ENCODE results near the gene CCL27. TPM values are rescaled to one million over a fixed set of nuclear protein-coding genes. Genes with fewer than 3 reads are reported as not detected.

CCL27 gene
- total RNA-seq, 1 donor from 2014 or later, result not detected

- TF ChIP-seq CTCF (IDR thresholded peaks at IDR 0.05), result no peak
- no peaks in the 10 kb centered on the region for H3K9me3 ChIP-seq
- no peak for DNase-seq
- intact Hi-C loops (cut with DNase I), result no loop called here
- peaks cover 24% of the 10 kb centered on the region for H3K4me1 ChIP-seq
- peak; percentile 21 for ATAC-seq
- H3K36me3 ChIP-seq, result peaks cover 16% of the 10 kb centered on the region
- no peaks in the 10 kb centered on the region for H3K27me3 ChIP-seq (ENCODE audit: low read depth)
- H3K4me3 ChIP-seq, result peak overlapping the region; percentile 69
- H3K27ac ChIP-seq, result peak overlapping the region; percentile 98
These were observed 2.6 kb upstream of the CCL27 start for GRCh38 chr9:34665067-34665380.

- Histone ChIP-seq H3K4me1 (peaks cover 24% of the 10 kb centered on the region), H3K27ac (peak overlapping the region; percentile 98), H3K9me3 (no peaks in the 10 kb centered on the region), H3K36me3 (peaks cover 21% of the 10 kb centered on the region), H3K4me3 (peak overlapping the region; percentile 69), H3K27me3 (ENCODE audit: low read depth) (no peaks in the 10 kb centered on the region)
- ATAC-seq, result peak; percentile 63 to 64
- peak; percentile 69 for TF ChIP-seq CTCF (IDR thresholded peaks at IDR 0.05)
- peak; percentile 79 for DNase-seq
- intact Hi-C loops (cut with DNase I), result no loop called here
These were observed 2.0 kb upstream of the CCL27 start for GRCh38 chr9:34664281-34665066.

- intact Hi-C loops (cut with DNase I), result no loop called here
- peaks cover 23% of the 10 kb centered on the region for H3K36me3 ChIP-seq
- no peak overlapping the region for H3K27ac ChIP-seq
- ATAC-seq (no peak), DNase-seq (no peak)
- peaks cover 24% of the 10 kb centered on the region for H3K4me1 ChIP-seq
- TF ChIP-seq CTCF (IDR thresholded peaks at IDR 0.05), result no peak
- no peaks in the 10 kb centered on the region for H3K9me3 ChIP-seq
- no peaks in the 10 kb centered on the region for H3K27me3 ChIP-seq (ENCODE audit: low read depth)
- no peak overlapping the region for H3K4me3 ChIP-seq
These were observed 797 bp upstream of the CCL27 start for GRCh38 chr9:34663303-34663605.

- Histone ChIP-seq H3K9me3 (no peaks in the 10 kb centered on the region), H3K4me1 (peaks cover 17% of the 10 kb centered on the region), H3K27ac (no peak overlapping the region), H3K4me3 (no peak overlapping the region), H3K36me3 (peaks cover 23% of the 10 kb centered on the region), H3K27me3 (ENCODE audit: low read depth) (no peaks in the 10 kb centered on the region)
- intact Hi-C loops (cut with DNase I), result no loop called here
- no peak for TF ChIP-seq CTCF (IDR thresholded peaks at IDR 0.05)
- ATAC-seq (no peak), DNase-seq (no peak)
These were observed 2.7 kb downstream of the CCL27 start for GRCh38 chr9:34659592-34660253.

- Histone ChIP-seq H3K9me3 (no peaks in the 10 kb centered on the region), H3K27ac (no peak overlapping the region), H3K36me3 (peaks cover 23% of the 10 kb centered on the region), H3K4me3 (no peak overlapping the region), H3K4me1 (peaks cover 19% of the 10 kb centered on the region), H3K27me3 (ENCODE audit: low read depth) (no peaks in the 10 kb centered on the region)
- DNase-seq (no peak), ATAC-seq (no peak)
- no peak for TF ChIP-seq CTCF (IDR thresholded peaks at IDR 0.05)
- intact Hi-C loops (cut with DNase I), result no loop called here
These were observed 4.0 kb downstream of the CCL27 start for GRCh38 chr9:34658461-34658860.
